Gastrocnemius medialis (tissue), 4 donors: Measurements from ENCODE around the gene GRM5. TPM values are rescaled to one million over a fixed set of nuclear protein-coding genes. Genes with fewer than 3 reads are reported as not detected.

Source experiments
- ATAC-seq, 2 donors: fragments of 150-250 bp; one replicate each; pipeline ENCODE4 v1.9.1; 2016
- DNase-seq, 2 donors: peaks; one replicate each; pipeline ENCODE4 v3.0.0-alpha.2; 2019
- H3K27ac ChIP-seq, 4 donors: fragments of 200-600 bp; sonication (generic); 1 replicate in 1 of 4; 2 replicates in 3 of 4; pipeline ENCODE4 v1.5.1; 2016 to 2018; ENCODE audit warnings: mild to moderate bottlenecking in 2 of 4, moderate library complexity in 1 of 4
- H3K27me3 ChIP-seq, 3 donors: fragments of 200-600 bp; sonication (generic) in 2 of 3; 1 replicate in 1 of 3; 2 replicates in 2 of 3; pipeline versions ENCODE4 v1.5.1 to v1.6.0; 2016 to 2019; ENCODE audit warnings: mild to moderate bottlenecking in 1 of 3, moderate library complexity in 1 of 3
- H3K36me3 ChIP-seq, 2 donors: fragments of 200-600 bp; sonication (generic) in 1 of 2; one replicate each; pipeline ENCODE4 v1.5.1; 2017 to 2018
- H3K4me1 ChIP-seq, 2 donors: fragments of 200-600 bp; sonication (generic) in 1 of 2; one replicate each; pipeline ENCODE4 v1.5.1; 2016 to 2017; ENCODE audit warnings: mild to moderate bottlenecking in 2 of 2
- H3K4me3 ChIP-seq, 4 donors: fragments of 200-600 bp; sonication (generic) in 3 of 4; 1 replicate in 1 of 4; 2 replicates in 3 of 4; pipeline ENCODE4 v1.5.1; 2016 to 2019; ENCODE audit warnings: mild to moderate bottlenecking in 2 of 4
- H3K9me3 ChIP-seq, 3 donors: fragments of 200-600 bp; sonication (generic) in 2 of 3; 1 replicate in 1 of 3; 2 replicates in 2 of 3; pipeline ENCODE4 v1.5.1; 2016 to 2019
- CTCF ChIP-seq, 5 experiments: fragments of 450-650 bp in 3 of 5; fragments of 200-600 bp in 2 of 5; sonication (generic) in 2 of 5; IDR thresholded peaks in 4 of 5; conservative IDR thresholded peaks in 1 of 5; 1 replicate in 4 of 5; 2 replicates in 1 of 5; pipeline ENCODE4 v1.5.1; 2016 to 2019; ENCODE audit warnings: antibody characterized with exemption in 5 of 5, mild to moderate bottlenecking in 3 of 5, moderate library complexity in 3 of 5
- POLR2A ChIP-seq, 2 donors: fragments of 450-650 bp; IDR thresholded peaks; one replicate each; pipeline ENCODE4 v1.6.1; 2017; ENCODE audit warnings: antibody characterized with exemption in 2 of 2, mild to moderate bottlenecking in 2 of 2, moderate library complexity in 2 of 2
- in situ Hi-C, 4 donors: fragments of 200-750 bp; cut with MboI; loops; one replicate each; pipeline versions ENCODE4 v1.15.0 to v1.8.0; 2017; ENCODE audit warnings: low sequenced_read_pairs in 4 of 4
- intact Hi-C: fragments of 100-400 bp; cut with DNase I; formaldehyde crosslinking; loops from one replicate; pipeline ENCODE4 v1.15.1; 2023; ENCODE audit warnings: low total_unique reads
- total RNA-seq, 4 donors: library from RNA; depleted of rRNA; stranded (reverse); fragments of >200 nt; gene quantifications; one replicate each; pipeline versions ENCODE4 v1.1.0 to v1.2.3, GENCODE V29; 2016

The GRM5 gene
- total RNA-seq, 4 donors from 2014 or later, result not detected

- H3K4me3 ChIP-seq, result no peak overlapping the region
- no peaks in the 10 kb centered on the region for H3K9me3 ChIP-seq
- H3K4me1 ChIP-seq, result no peaks in the 10 kb centered on the region
- ATAC-seq (no peak), DNase-seq (no peak)
- intact Hi-C loops, result no loop called here
- no peak overlapping the region for H3K27ac ChIP-seq
- no peak for TF ChIP-seq CTCF (IDR thresholded peaks at IDR 0.05 in 4 of 5, conservative IDR thresholded peaks at IDR 0.05 in 1 of 5)
- H3K27me3 ChIP-seq, result no peaks in the 10 kb centered on the region
- in situ Hi-C loops, result no loop called here
- H3K36me3 ChIP-seq, result no peaks in the 10 kb centered on the region
These were observed 364.0 kb downstream of the GRM5 start for GRCh38 chr11:88701816-88702215.

- no peak for TF ChIP-seq POLR2A (IDR thresholded peaks at IDR 0.05)
- TF ChIP-seq CTCF (IDR thresholded peaks at IDR 0.05 in 4 of 5, conservative IDR thresholded peaks at IDR 0.05 in 1 of 5), result no peak
- DNase-seq (no peak), ATAC-seq (no peak)
- Histone ChIP-seq H3K27ac (no peak overlapping the region), H3K4me3 (no peak overlapping the region), H3K36me3 (no peaks in the 10 kb centered on the region), H3K27me3 (no peaks in the 10 kb centered on the region), H3K4me1 (no peaks in the 10 kb centered on the region), H3K9me3 (no peaks in the 10 kb centered on the region)
- in situ Hi-C loops (no loop called here), intact Hi-C loops (no loop called here)
These were observed 368.6 kb downstream of the GRM5 start for GRCh38 chr11:88697139-88697538.

GRCh38 chr11:88695689-88696414 is 369.9 kb downstream of the GRM5 start:
- ATAC-seq, result no peak
- intact Hi-C loops (no loop called here), in situ Hi-C loops (no loop called here)

GRCh38 chr11:88692306-88693086 is 373.3 kb downstream of the GRM5 start:
- no peak for ATAC-seq
- H3K36me3 ChIP-seq, result no peaks in the 10 kb centered on the region

More at GRCh38 chr11:88695689-88696414, 369.9 kb downstream of the GRM5 start:
- Histone ChIP-seq H3K4me3 (no peak overlapping the region), H3K4me1 (no peaks in the 10 kb centered on the region), H3K27ac (no peak overlapping the region), H3K9me3 (no peaks in the 10 kb centered on the region), H3K36me3 (no peaks in the 10 kb centered on the region), H3K27me3 (no peaks in the 10 kb centered on the region)
- TF ChIP-seq POLR2A (IDR thresholded peaks at IDR 0.05), result no peak
- TF ChIP-seq CTCF (IDR thresholded peaks at IDR 0.05 in 4 of 5, conservative IDR thresholded peaks at IDR 0.05 in 1 of 5), result no peak
- no peak for DNase-seq

More at GRCh38 chr11:88692306-88693086, 373.3 kb downstream of the GRM5 start:
- Histone ChIP-seq H3K4me1 (no peaks in the 10 kb centered on the region), H3K9me3 (no peaks in the 10 kb centered on the region), H3K27me3 (no peaks in the 10 kb centered on the region), H3K4me3 (no peak overlapping the region), H3K27ac (no peak overlapping the region)
- in situ Hi-C loops, result no loop called here
- TF ChIP-seq CTCF (IDR thresholded peaks at IDR 0.05 in 4 of 5, conservative IDR thresholded peaks at IDR 0.05 in 1 of 5) (no peak), POLR2A (IDR thresholded peaks at IDR 0.05) (no peak)
- no peak for DNase-seq
- intact Hi-C loops, result no loop called here
